ENCODE data around the gene ZNF358.

ZNF358 gene

GRCh38 chr19:7520131-7521051 lies 4.5 kb downstream of the ZNF358 start:
- no peak for DNase-seq (ENCODE audit: low spot score)

- no peak for DNase-seq (ENCODE audit: low spot score)
These were observed 5.7 kb downstream of the ZNF358 start for GRCh38 chr19:7521551-7522071.

- DNase-seq (ENCODE audit: low spot score) = peak; percentile 100
These were observed 6.4 kb downstream of the ZNF358 start, which contains the start of gene MCOLN1 for GRCh38 chr19:7522072-7522922. Gene MCOLN1, plus strand, starts transcription at chr19:7522624. Its CDS starts 127 bp downstream, at chr19:7522751.

GRCh38 chr19:7522923-7523667 lies 7.2 kb downstream of the ZNF358 start:
- peak; percentile 48 for DNase-seq (ENCODE audit: low spot score)

GRCh38 chr19:7524523-7524922 lies 8.6 kb downstream of the ZNF358 start:
- DNase-seq (ENCODE audit: low spot score) = no peak

- no peak for DNase-seq (ENCODE audit: low spot score)
These were observed 9.3 kb downstream of the ZNF358 start for GRCh38 chr19:7524992-7525739.

- no peak for DNase-seq (ENCODE audit: low spot score)
These were observed 10.4 kb downstream of the ZNF358 start for GRCh38 chr19:7526059-7526929.

GRCh38 chr19:7527516-7528191 lies 11.8 kb downstream of the ZNF358 start:
- no peak for DNase-seq (ENCODE audit: low spot score)

- no peak for DNase-seq (ENCODE audit: low spot score)
These were observed 12.3 kb downstream of the ZNF358 start for GRCh38 chr19:7528192-7528519.

- no peak for DNase-seq (ENCODE audit: low spot score)
These were observed 12.8 kb downstream of the ZNF358 start for GRCh38 chr19:7528522-7529245.

GRCh38 chr19:7529246-7529600 lies 13.3 kb downstream of the ZNF358 start:
- no peak for DNase-seq (ENCODE audit: low spot score)

GRCh38 chr19:7529610-7530490 lies 13.9 kb downstream of the ZNF358 start:
- DNase-seq (ENCODE audit: low spot score) = no peak

- DNase-seq (ENCODE audit: low spot score) = peak; percentile 64
These were observed 17.5 kb downstream of the ZNF358 start for GRCh38 chr19:7533281-7533885.

GRCh38 chr19:7533925-7534480 lies 18.1 kb downstream of the ZNF358 start:
- DNase-seq (ENCODE audit: low spot score) = peak; percentile 91

GRCh38 chr19:7534531-7535046 lies 18.7 kb downstream of the ZNF358 start:
- DNase-seq (ENCODE audit: low spot score) = peak; percentile 90

- peak; percentile 98 for DNase-seq (ENCODE audit: low spot score)
These were observed 19.4 kb downstream of the ZNF358 start, which contains the start of gene PNPLA6 for GRCh38 chr19:7535047-7535997. Gene PNPLA6, plus strand, starts transcription at chr19:7535717. Its CDS starts 72 bp downstream, at chr19:7535789.

All from AG08395 (cell line).